RWPE2 (cell line): ENCODE measurements around the gene PPP2R2B.

Experiments used
- ATAC-seq: fragments of 200-7000 bp; cut with Tn5 transposase; 3 replicates; pipeline ENCODE4 v1.9.1; 2021; ENCODE audit warnings: low read depth
- DNase-seq: peaks from one replicate; pipeline ENCODE4 v3.0.0-alpha.2; 2020; ENCODE audit warnings: low spot score
- H3K27ac ChIP-seq: fragments of 450-650 bp; 2 replicates; pipeline ENCODE4 v1.5.1; 2017; ENCODE audit warnings: mild to moderate bottlenecking; ENCODE audit not compliant: poor library complexity, severe bottlenecking
- H3K27me3 ChIP-seq: fragments of 250-450 bp; sonication (Bioruptor Pico); 2 replicates; pipeline ENCODE4 v1.5.1; 2021; ENCODE audit warnings: mild to moderate bottlenecking, moderate library complexity; ENCODE audit not compliant: insufficient read depth, poor library complexity, severe bottlenecking
- H3K36me3 ChIP-seq: fragments of 250-450 bp; sonication (Bioruptor Pico); 2 replicates; pipeline ENCODE4 v1.5.1; 2020; ENCODE audit warnings: low read depth, mild to moderate bottlenecking, moderate library complexity
- H3K4me1 ChIP-seq: fragments of 250-450 bp; sonication (Bioruptor Pico); 2 replicates; pipeline ENCODE4 v1.5.1; 2021; ENCODE audit warnings: mild to moderate bottlenecking, moderate library complexity; ENCODE audit not compliant: insufficient read depth, poor library complexity, severe bottlenecking
- H3K4me3 ChIP-seq: fragments of 250-450 bp; sonication (Bioruptor Pico); 2 replicates; pipeline ENCODE4 v1.5.1; 2021; ENCODE audit warnings: mild to moderate bottlenecking, moderate library complexity; ENCODE audit not compliant: severe bottlenecking
- H3K9me3 ChIP-seq: fragments of 250-450 bp; sonication (Bioruptor Pico); 2 replicates; pipeline ENCODE4 v1.5.1; 2021; ENCODE audit warnings: mild to moderate bottlenecking, moderate library complexity; ENCODE audit not compliant: severe bottlenecking
- CTCF ChIP-seq: fragments of 450-650 bp; IDR thresholded peaks from one replicate; pipeline ENCODE4 v1.5.1; 2017; ENCODE audit warnings: mild to moderate bottlenecking, moderate library complexity; ENCODE audit not compliant: poor library complexity, severe bottlenecking

Gene PPP2R2B

GRCh38 chr5:146643776-146644175 lies 234.8 kb downstream of the PPP2R2B start:
- no peak for ATAC-seq
- no peak for TF ChIP-seq CTCF
- H3K27ac ChIP-seq: no peak overlapping the region
- no peaks in the 10 kb centered on the region for H3K36me3 ChIP-seq
- DNase-seq: no peak
- no peaks in the 10 kb centered on the region for H3K4me1 ChIP-seq
- H3K4me3 ChIP-seq: no peak overlapping the region
- no peaks in the 10 kb centered on the region for H3K27me3 ChIP-seq
- no peaks in the 10 kb centered on the region for H3K9me3 ChIP-seq

GRCh38 chr5:146642410-146642809 lies 236.1 kb downstream of the PPP2R2B start:
- Histone ChIP-seq H3K9me3 (no peaks in the 10 kb centered on the region), H3K4me3 (no peak overlapping the region), H3K27ac (no peak overlapping the region), H3K4me1 (no peaks in the 10 kb centered on the region), H3K27me3 (no peaks in the 10 kb centered on the region), H3K36me3 (no peaks in the 10 kb centered on the region)
- TF ChIP-seq CTCF: no peak
- DNase-seq (no peak), ATAC-seq (no peak)

GRCh38 chr5:146641941-146642340 lies 236.6 kb downstream of the PPP2R2B start:
- ATAC-seq (no peak), DNase-seq (no peak)
- Histone ChIP-seq H3K27me3 (no peaks in the 10 kb centered on the region), H3K4me3 (no peak overlapping the region), H3K27ac (no peak overlapping the region), H3K9me3 (no peaks in the 10 kb centered on the region), H3K36me3 (no peaks in the 10 kb centered on the region), H3K4me1 (no peaks in the 10 kb centered on the region)
- no peak for TF ChIP-seq CTCF

- ATAC-seq: no peak
These were observed 238.2 kb downstream of the PPP2R2B start for GRCh38 chr5:146640285-146640896.

More at GRCh38 chr5:146640285-146640896, 238.2 kb downstream of the PPP2R2B start:
- Histone ChIP-seq H3K9me3 (no peaks in the 10 kb centered on the region), H3K4me3 (no peak overlapping the region), H3K4me1 (no peaks in the 10 kb centered on the region), H3K36me3 (no peaks in the 10 kb centered on the region), H3K27ac (no peak overlapping the region), H3K27me3 (no peaks in the 10 kb centered on the region)
- no peak for DNase-seq
- no peak for TF ChIP-seq CTCF
